ENCODE data around the gene PTGDR2.

- TF ChIP-seq CTCF (conservative IDR thresholded peaks at IDR 0.05; ENCODE audit: low read depth, low read length) (no peak), EZH2phosphoT487 (IDR thresholded peaks at IDR 0.05; ENCODE audit: borderline replicate concordance, low read length) (no peak), EZH2 (IDR thresholded peaks at IDR 0.05; ENCODE audit: low read length, unreplicated experiment) (no peak)
Observed at GRCh38 chr11:60859616-60860250, 4.0 kb upstream of the PTGDR2 start.
